ENCODE results near the gene RNF150. TPM values are rescaled to one million over a fixed set of nuclear protein-coding genes. Genes with fewer than 3 reads are reported as not detected.

Gene RNF150
- total and polyA plus RNA-seq, 4 experiments from 2014 or later, result not detected

- Histone ChIP-seq H3K9me3 (ENCODE audit: control insufficient read depth in 1 of 2, low read length in 2 of 2) (no peaks in the 10 kb centered on the region), H3K4me3 (ENCODE audit: low read length in 2 of 2) (no peak overlapping the region), H3K27me3 (ENCODE audit: insufficient read depth, low read length) (no peaks in the 10 kb centered on the region), H3K4me1 (ENCODE audit: insufficient read depth, low read length) (no peaks in the 10 kb centered on the region), H3K27ac (ENCODE audit: low read depth, low read length) (no peak overlapping the region), H3K36me3 (ENCODE audit: insufficient read depth, low read length) (no peaks in the 10 kb centered on the region)
- intact Hi-C loops (cut with micrococcal nuclease), result no loop called here
- CTCF ChIA-PET (ENCODE audit: partially characterized antibody), result no interaction called here
- H3K9me3 Mint-ChIP-seq, result peaks cover 0 to 5% (median 2%) of the 10 kb centered on the region in 8 donors
- no peaks in the 10 kb centered on the region for H3K4me1 Mint-ChIP-seq
- DNase-seq, result no peak
- no peaks in the 10 kb centered on the region for H3K36me3 Mint-ChIP-seq
- H3K27ac Mint-ChIP-seq, result no peak overlapping the region
- peaks cover 0 to 2% of the 10 kb centered on the region in 2 donors for H3K27me3 Mint-ChIP-seq
- POLR2A ChIA-PET (ENCODE audit: partially characterized antibody), result no interaction called here
- no peak overlapping the region for H3K4me3 Mint-ChIP-seq
Measured at GRCh38 chr4:140996766-140997165, 136.5 kb downstream of the RNF150 start.

GRCh38 chr4:140995058-140995457 is 138.2 kb downstream of the RNF150 start:
- intact Hi-C loops (cut with micrococcal nuclease), result no loop called here
- no peak overlapping the region for H3K4me3 ChIP-seq (ENCODE audit: low read length in 2 of 2)
- Mint-ChIP-seq H3K4me1 (no peaks in the 10 kb centered on the region), H3K4me3 (no peak overlapping the region), H3K9me3 (peaks cover 0 to 5% (median 2%) of the 10 kb centered on the region in 8 donors), H3K27me3 (no peaks in the 10 kb centered on the region), H3K27ac (no peak overlapping the region), H3K36me3 (no peaks in the 10 kb centered on the region)
- no peaks in the 10 kb centered on the region for H3K9me3 ChIP-seq (ENCODE audit: control insufficient read depth in 1 of 2, low read length in 2 of 2)
- H3K4me1 ChIP-seq (ENCODE audit: insufficient read depth, low read length), result no peaks in the 10 kb centered on the region
- H3K27ac ChIP-seq (ENCODE audit: low read depth, low read length), result no peak overlapping the region
- ChIA-PET CTCF (ENCODE audit: partially characterized antibody) (no interaction called here), POLR2A (ENCODE audit: partially characterized antibody) (no interaction called here)
- no peaks in the 10 kb centered on the region for H3K36me3 ChIP-seq (ENCODE audit: insufficient read depth, low read length)
- H3K27me3 ChIP-seq (ENCODE audit: insufficient read depth, low read length), result no peaks in the 10 kb centered on the region
- DNase-seq, result no peak

GRCh38 chr4:140994015-140994414 is 139.3 kb downstream of the RNF150 start:
- H3K27me3 ChIP-seq (ENCODE audit: insufficient read depth, low read length), result no peaks in the 10 kb centered on the region
- no peaks in the 10 kb centered on the region for H3K9me3 ChIP-seq (ENCODE audit: control insufficient read depth in 1 of 2, low read length in 2 of 2)
- Mint-ChIP-seq H3K4me3 (no peak overlapping the region), H3K9me3 (peaks cover 0 to 4% (median 3%) of the 10 kb centered on the region in 8 donors), H3K36me3 (no peaks in the 10 kb centered on the region), H3K27ac (no peak overlapping the region), H3K27me3 (no peaks in the 10 kb centered on the region), H3K4me1 (no peaks in the 10 kb centered on the region)
- H3K36me3 ChIP-seq (ENCODE audit: insufficient read depth, low read length), result no peaks in the 10 kb centered on the region
- intact Hi-C loops (cut with micrococcal nuclease), result no loop called here
- no peak overlapping the region for H3K27ac ChIP-seq (ENCODE audit: low read depth, low read length)
- no peaks in the 10 kb centered on the region for H3K4me1 ChIP-seq (ENCODE audit: insufficient read depth, low read length)
- ChIA-PET CTCF (ENCODE audit: partially characterized antibody) (no interaction called here), POLR2A (ENCODE audit: partially characterized antibody) (no interaction called here)
- H3K4me3 ChIP-seq (ENCODE audit: low read length in 2 of 2), result no peak overlapping the region
- no peak for DNase-seq

GRCh38 chr4:140993370-140993769 is 139.9 kb downstream of the RNF150 start:
- no peak overlapping the region for H3K4me3 ChIP-seq (ENCODE audit: low read length in 2 of 2)
- ChIA-PET CTCF (ENCODE audit: partially characterized antibody) (no interaction called here), POLR2A (ENCODE audit: partially characterized antibody) (no interaction called here)
- Mint-ChIP-seq H3K27ac (no peak overlapping the region), H3K27me3 (no peaks in the 10 kb centered on the region), H3K36me3 (no peaks in the 10 kb centered on the region), H3K4me1 (no peaks in the 10 kb centered on the region), H3K9me3 (peaks cover 0 to 8% (median 3%) of the 10 kb centered on the region in 8 donors), H3K4me3 (no peak overlapping the region)
- no peak for DNase-seq
- no peaks in the 10 kb centered on the region for H3K9me3 ChIP-seq (ENCODE audit: control insufficient read depth in 1 of 2, low read length in 2 of 2)
- H3K27me3 ChIP-seq (ENCODE audit: insufficient read depth, low read length), result no peaks in the 10 kb centered on the region
- no peaks in the 10 kb centered on the region for H3K36me3 ChIP-seq (ENCODE audit: insufficient read depth, low read length)
- H3K4me1 ChIP-seq (ENCODE audit: insufficient read depth, low read length), result no peaks in the 10 kb centered on the region
- intact Hi-C loops (cut with micrococcal nuclease), result no loop called here
- no peak overlapping the region for H3K27ac ChIP-seq (ENCODE audit: low read depth, low read length)

GRCh38 chr4:140989944-140990343 is 143.3 kb downstream of the RNF150 start:
- H3K36me3 Mint-ChIP-seq, result no peaks in the 10 kb centered on the region
- CTCF ChIA-PET (ENCODE audit: partially characterized antibody), result no interaction called here
- Histone ChIP-seq H3K9me3 (ENCODE audit: control insufficient read depth in 1 of 2, low read length in 2 of 2) (no peaks in the 10 kb centered on the region), H3K36me3 (ENCODE audit: insufficient read depth, low read length) (no peaks in the 10 kb centered on the region), H3K27me3 (ENCODE audit: insufficient read depth, low read length) (no peaks in the 10 kb centered on the region), H3K4me1 (ENCODE audit: insufficient read depth, low read length) (no peaks in the 10 kb centered on the region), H3K27ac (ENCODE audit: low read depth, low read length) (no peak overlapping the region), H3K4me3 (ENCODE audit: low read length in 2 of 2) (no peak overlapping the region)
- no peaks in the 10 kb centered on the region for H3K27me3 Mint-ChIP-seq
- no peaks in the 10 kb centered on the region for H3K4me1 Mint-ChIP-seq
- no peak overlapping the region for H3K4me3 Mint-ChIP-seq
- H3K27ac Mint-ChIP-seq, result no peak overlapping the region
- POLR2A ChIA-PET (ENCODE audit: partially characterized antibody), result no interaction called here
- no peak for DNase-seq
- intact Hi-C loops (cut with micrococcal nuclease), result no loop called here
- H3K9me3 Mint-ChIP-seq, result peaks cover 0 to 8% (median 0%) of the 10 kb centered on the region in 8 donors

GRCh38 chr4:140986045-140986444 is 147.2 kb downstream of the RNF150 start:
- H3K9me3 Mint-ChIP-seq, result peaks cover 0 to 6% (median 0%) of the 10 kb centered on the region in 8 donors
- no peaks in the 10 kb centered on the region for H3K4me1 ChIP-seq (ENCODE audit: insufficient read depth, low read length)
- DNase-seq, result no peak
- no peak overlapping the region for H3K4me3 Mint-ChIP-seq
- no peak overlapping the region for H3K27ac Mint-ChIP-seq
- H3K27me3 ChIP-seq (ENCODE audit: insufficient read depth, low read length), result no peaks in the 10 kb centered on the region
- no peak overlapping the region for H3K4me3 ChIP-seq (ENCODE audit: low read length in 2 of 2)
- H3K36me3 ChIP-seq (ENCODE audit: insufficient read depth, low read length), result no peaks in the 10 kb centered on the region
- H3K27ac ChIP-seq (ENCODE audit: low read depth, low read length), result no peak overlapping the region
- intact Hi-C loops (cut with micrococcal nuclease), result no loop called here
- H3K9me3 ChIP-seq (ENCODE audit: control insufficient read depth in 1 of 2, low read length in 2 of 2), result no peaks in the 10 kb centered on the region
- ChIA-PET CTCF (ENCODE audit: partially characterized antibody) (no interaction called here), POLR2A (ENCODE audit: partially characterized antibody) (no interaction called here)
- H3K27me3 Mint-ChIP-seq, result no peaks in the 10 kb centered on the region
- H3K4me1 Mint-ChIP-seq, result no peaks in the 10 kb centered on the region
- no peaks in the 10 kb centered on the region for H3K36me3 Mint-ChIP-seq

- H3K4me1 Mint-ChIP-seq, result no peaks in the 10 kb centered on the region
- no peaks in the 10 kb centered on the region for H3K36me3 ChIP-seq (ENCODE audit: insufficient read depth, low read length)
- no peak for DNase-seq
- CTCF ChIA-PET (ENCODE audit: partially characterized antibody), result no interaction called here
- POLR2A ChIA-PET (ENCODE audit: partially characterized antibody), result no interaction called here
- H3K9me3 ChIP-seq (ENCODE audit: control insufficient read depth in 1 of 2, low read length in 2 of 2), result no peaks in the 10 kb centered on the region
- H3K4me3 Mint-ChIP-seq, result no peak overlapping the region
- H3K4me3 ChIP-seq (ENCODE audit: low read length in 2 of 2), result no peak overlapping the region
- H3K27me3 Mint-ChIP-seq, result peaks cover 0 to 1% of the 10 kb centered on the region in 2 donors
- no peaks in the 10 kb centered on the region for H3K9me3 Mint-ChIP-seq
- intact Hi-C loops (cut with micrococcal nuclease), result no loop called here
- no peaks in the 10 kb centered on the region for H3K27me3 ChIP-seq (ENCODE audit: insufficient read depth, low read length)
- no peaks in the 10 kb centered on the region for H3K4me1 ChIP-seq (ENCODE audit: insufficient read depth, low read length)
- no peak overlapping the region for H3K27ac ChIP-seq (ENCODE audit: low read depth, low read length)
- H3K27ac Mint-ChIP-seq, result no peak overlapping the region
- H3K36me3 Mint-ChIP-seq, result no peaks in the 10 kb centered on the region
Measured at GRCh38 chr4:140982613-140983340, 150.5 kb downstream of the RNF150 start.
